Measurements from ENCODE around the gene FAM131A.

DNA sequence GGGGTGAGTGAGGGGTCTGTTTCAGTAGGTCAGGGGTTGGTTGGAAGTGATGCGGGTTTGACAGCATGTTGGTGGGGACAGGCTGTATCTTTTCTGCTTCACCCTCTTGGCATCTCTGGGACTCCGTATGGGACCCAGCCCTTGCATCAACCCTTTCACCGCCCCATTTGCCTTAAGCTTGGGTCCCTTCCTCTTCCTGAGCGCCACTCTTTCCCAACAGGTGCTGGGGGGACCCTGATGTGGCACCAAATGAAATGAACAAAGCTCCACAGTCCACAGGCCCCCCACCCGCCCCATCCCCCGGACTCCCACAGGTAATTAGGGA is 21.9 kb upstream of the FAM131A start:
- TF ChIP-seq, protein P1, sequence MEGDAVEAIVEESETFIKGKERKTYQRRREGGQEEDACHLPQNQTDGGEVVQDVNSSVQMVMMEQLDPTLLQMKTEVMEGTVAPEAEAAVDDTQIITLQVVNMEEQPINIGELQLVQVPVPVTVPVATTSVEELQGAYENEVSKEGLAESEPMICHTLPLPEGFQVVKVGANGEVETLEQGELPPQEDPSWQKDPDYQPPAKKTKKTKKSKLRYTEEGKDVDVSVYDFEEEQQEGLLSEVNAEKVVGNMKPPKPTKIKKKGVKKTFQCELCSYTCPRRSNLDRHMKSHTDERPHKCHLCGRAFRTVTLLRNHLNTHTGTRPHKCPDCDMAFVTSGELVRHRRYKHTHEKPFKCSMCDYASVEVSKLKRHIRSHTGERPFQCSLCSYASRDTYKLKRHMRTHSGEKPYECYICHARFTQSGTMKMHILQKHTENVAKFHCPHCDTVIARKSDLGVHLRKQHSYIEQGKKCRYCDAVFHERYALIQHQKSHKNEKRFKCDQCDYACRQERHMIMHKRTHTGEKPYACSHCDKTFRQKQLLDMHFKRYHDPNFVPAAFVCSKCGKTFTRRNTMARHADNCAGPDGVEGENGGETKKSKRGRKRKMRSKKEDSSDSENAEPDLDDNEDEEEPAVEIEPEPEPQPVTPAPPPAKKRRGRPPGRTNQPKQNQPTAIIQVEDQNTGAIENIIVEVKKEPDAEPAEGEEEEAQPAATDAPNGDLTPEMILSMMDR (IDR thresholded peaks at IDR 0.05; ENCODE audit: poor library complexity, severe bottlenecking) = no peak
- TF ChIP-seq POLR2AphosphoS5 (IDR thresholded peaks at IDR 0.05) = no peak
- TF ChIP-seq EP300 (conservative IDR thresholded peaks at IDR 0.05; ENCODE audit: poor library complexity, severe bottlenecking) = no peak
- no peak for TF ChIP-seq EZH2 (IDR thresholded peaks at IDR 0.05; ENCODE audit: borderline replicate concordance, insufficient read depth, low read length, poor library complexity, severe bottlenecking)
- TF ChIP-seq RAD21 (conservative IDR thresholded peaks at IDR 0.05) = no peak
- no peak for TF ChIP-seq MXI1 (conservative IDR thresholded peaks at IDR 0.05; ENCODE audit: poor library complexity, severe bottlenecking)
- TF ChIP-seq, protein P2, sequence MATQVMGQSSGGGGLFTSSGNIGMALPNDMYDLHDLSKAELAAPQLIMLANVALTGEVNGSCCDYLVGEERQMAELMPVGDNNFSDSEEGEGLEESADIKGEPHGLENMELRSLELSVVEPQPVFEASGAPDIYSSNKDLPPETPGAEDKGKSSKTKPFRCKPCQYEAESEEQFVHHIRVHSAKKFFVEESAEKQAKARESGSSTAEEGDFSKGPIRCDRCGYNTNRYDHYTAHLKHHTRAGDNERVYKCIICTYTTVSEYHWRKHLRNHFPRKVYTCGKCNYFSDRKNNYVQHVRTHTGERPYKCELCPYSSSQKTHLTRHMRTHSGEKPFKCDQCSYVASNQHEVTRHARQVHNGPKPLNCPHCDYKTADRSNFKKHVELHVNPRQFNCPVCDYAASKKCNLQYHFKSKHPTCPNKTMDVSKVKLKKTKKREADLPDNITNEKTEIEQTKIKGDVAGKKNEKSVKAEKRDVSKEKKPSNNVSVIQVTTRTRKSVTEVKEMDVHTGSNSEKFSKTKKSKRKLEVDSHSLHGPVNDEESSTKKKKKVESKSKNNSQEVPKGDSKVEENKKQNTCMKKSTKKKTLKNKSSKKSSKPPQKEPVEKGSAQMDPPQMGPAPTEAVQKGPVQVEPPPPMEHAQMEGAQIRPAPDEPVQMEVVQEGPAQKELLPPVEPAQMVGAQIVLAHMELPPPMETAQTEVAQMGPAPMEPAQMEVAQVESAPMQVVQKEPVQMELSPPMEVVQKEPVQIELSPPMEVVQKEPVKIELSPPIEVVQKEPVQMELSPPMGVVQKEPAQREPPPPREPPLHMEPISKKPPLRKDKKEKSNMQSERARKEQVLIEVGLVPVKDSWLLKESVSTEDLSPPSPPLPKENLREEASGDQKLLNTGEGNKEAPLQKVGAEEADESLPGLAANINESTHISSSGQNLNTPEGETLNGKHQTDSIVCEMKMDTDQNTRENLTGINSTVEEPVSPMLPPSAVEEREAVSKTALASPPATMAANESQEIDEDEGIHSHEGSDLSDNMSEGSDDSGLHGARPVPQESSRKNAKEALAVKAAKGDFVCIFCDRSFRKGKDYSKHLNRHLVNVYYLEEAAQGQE (IDR thresholded peaks at IDR 0.05; ENCODE audit: borderline replicate concordance) = no peak
- no peak for TF ChIP-seq SMC3 (conservative IDR thresholded peaks at IDR 0.05; ENCODE audit: poor library complexity)

Measured in neural cell (in vitro differentiated cells).